ENCODE results near the gene HOXC13.

Gene HOXC13

DNA sequence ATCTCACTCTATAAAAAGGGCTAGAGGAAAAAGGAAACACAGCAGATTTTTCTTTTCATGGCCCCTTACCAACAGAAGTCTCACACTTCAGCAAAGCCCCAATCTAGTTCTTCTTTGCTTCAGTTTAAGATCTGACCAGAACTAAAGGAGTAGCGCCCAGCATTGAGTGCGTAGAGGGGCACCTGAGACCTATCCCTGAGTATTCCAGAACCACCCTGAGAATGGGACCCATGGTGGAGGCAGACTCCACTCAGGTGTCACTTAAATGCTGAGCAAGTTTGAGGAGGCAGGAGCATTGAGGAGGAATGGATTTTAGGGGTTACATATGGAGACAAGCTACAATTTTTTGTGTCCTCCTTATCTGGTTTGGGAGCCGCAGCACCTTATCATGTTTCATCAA is 32.5 kb downstream of the HOXC13 start:
- no peak for DNase-seq

DNA sequence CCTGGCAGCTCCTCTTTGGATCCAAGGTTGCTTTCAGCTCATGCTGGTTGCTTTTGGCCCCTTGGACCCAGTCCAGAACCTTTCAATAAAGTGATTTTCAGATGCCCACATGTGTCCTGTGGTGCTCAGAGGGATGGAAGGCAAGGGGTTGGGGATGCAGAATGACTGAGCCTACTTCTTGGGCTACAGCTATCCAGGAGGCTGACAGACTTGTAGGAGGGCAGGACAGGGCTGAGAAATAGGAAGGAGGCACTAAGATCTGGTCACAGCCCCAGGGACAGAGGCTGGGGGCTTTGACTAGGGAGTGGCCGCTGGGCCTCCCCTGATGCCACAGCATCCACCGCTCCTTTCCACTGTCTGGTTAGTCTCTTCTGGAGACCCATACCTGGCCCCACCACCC is 33.1 kb downstream of the HOXC13 start:
- no peak for DNase-seq

GRCh38 chr12:53972152-53972702 is 33.6 kb downstream of the HOXC13 start:
- DNase-seq, result no peak

DNA sequence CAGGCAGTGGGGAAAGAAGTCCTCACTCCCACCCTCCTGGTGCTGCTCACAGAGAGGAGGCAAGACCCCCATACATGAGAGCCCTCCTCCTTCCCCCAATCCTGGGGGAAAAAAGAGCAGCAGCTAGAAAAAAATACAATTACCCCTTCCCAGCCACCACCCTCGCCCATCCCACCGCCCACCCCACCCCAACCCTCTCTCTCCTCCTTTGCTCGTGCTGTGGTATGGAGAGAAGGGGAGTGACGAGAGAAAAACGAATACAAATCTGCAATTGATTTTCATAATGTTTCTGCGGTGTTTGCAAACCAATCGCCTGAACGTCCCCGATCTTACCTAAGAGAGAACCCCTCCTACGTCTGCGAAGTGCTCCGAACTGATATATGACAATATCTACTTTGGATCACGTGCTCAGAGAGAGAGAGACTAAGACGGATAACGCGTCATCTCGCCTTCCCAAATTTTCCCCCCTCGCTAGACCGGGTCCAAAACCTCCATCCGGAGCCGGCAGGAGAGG is 34.1 kb downstream of the HOXC13 start, which contains the start of gene HOXC11:
TSS of gene HOXC11 (plus strand) at position 405 of the 514 bp plus-strand sequence. CDS start 116 bp downstream, outside the sequence.
- DNase-seq, result no peak

DNA sequence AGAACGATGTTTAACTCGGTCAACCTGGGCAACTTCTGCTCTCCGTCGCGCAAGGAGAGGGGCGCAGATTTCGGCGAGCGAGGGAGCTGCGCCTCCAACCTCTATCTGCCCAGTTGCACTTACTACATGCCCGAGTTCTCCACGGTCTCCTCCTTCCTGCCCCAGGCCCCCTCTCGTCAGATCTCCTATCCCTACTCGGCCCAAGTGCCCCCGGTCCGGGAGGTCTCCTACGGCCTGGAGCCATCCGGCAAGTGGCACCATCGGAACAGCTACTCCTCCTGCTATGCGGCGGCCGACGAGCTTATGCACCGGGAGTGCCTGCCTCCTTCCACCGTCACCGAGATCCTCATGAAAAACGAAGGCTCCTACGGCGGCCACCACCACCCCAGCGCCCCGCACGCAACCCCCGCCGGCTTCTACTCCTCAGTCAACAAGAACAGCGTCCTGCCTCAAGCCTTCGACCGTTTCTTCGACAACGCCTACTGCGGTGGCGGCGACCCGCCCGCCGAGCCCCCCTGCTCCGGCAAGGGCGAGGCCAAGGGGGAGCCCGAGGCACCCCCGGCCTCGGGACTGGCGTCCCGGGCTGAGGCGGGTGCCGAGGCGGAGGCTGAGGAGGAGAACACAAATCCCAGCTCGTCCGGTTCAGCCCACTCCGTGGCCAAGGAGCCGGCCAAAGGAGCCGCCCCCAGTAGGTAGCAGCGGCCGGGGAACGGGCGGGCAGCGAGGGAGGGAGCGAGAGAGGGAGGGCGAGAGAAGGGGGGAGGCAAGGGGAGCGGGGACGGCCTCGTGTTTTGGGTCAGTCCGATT is 34.8 kb downstream of the HOXC13 start:
- DNase-seq, result no peak

DNA sequence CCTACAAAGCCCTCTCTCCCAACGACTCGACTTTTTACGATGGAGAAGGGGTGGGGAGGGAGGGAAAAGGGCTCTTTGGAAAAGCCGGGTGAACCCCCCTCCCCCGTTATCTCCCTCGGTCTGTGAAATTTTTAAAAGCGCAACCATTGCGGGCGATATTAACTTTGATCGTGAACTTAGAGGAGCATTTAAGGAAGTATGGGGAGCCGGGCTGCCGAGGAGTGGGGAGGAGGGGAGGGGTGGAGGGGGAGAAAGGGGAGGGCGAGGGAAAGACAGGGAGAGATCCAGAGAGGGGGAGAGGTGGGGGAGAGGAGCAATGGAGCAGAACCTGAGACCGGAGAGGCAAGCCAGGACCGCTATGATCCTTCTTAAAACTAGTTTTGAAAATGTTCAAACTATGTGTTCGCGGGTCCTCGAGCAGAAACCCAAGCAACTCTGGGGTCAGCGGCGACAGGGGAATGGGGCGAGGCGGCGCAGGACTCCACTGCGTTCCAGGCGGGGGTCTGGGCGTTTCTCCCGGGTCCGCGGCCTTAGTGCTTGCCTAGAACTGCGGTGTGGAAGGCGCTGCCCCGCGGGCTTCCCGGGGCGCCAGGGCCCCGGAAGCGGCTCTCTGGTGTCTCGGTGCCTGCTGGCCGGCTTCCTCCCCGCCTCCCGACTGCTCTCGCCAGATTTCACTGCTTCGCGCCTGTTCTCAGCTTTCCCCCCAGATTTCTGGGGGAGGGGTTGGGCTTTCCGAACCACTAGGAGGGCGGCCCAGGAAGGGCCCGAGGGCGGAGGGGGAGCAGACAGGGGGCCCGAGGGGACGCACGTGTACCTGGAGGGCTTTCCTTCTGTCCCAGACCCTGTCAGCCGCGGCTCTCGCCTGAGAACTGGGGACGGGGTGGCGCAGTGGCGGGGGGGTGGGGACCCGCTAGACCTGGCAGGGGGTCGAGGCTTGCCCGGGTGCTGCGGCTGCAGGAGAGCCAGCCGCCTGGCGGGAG is 35.7 kb downstream of the HOXC13 start, which contains the start of gene HOTAIR:
TSS of gene HOTAIR (minus strand) at position 871 of the 980 bp plus-strand sequence.
- DNase-seq, result no peak

DNA sequence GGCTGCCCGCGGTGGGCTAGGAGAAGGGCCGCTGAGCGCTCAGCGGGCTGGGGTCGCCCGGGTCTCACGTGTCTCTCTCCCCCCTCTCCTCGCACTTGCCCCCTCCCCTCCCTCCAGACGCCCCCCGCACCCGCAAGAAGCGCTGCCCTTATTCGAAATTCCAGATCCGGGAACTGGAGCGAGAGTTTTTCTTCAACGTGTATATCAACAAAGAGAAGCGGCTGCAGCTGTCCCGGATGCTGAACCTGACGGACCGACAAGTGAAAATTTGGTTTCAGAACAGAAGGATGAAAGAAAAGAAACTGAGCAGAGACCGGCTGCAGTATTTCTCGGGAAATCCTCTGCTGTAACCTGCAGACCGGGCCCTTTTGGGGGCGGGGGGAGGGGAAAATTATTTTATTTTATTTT is 36.4 kb downstream of the HOXC13 start:
- no peak for DNase-seq

- no peak for DNase-seq
Observed at GRCh38 chr12:53975479-53976152, 37.0 kb downstream of the HOXC13 start.

- DNase-seq, result no peak
Observed at GRCh38 chr12:53976172-53976822, 37.7 kb downstream of the HOXC13 start.

- no peak for DNase-seq
Observed at GRCh38 chr12:53976823-53977595, 38.4 kb downstream of the HOXC13 start.

GRCh38 chr12:53977596-53978445 is 39.2 kb downstream of the HOXC13 start:
- no peak for DNase-seq

DNA sequence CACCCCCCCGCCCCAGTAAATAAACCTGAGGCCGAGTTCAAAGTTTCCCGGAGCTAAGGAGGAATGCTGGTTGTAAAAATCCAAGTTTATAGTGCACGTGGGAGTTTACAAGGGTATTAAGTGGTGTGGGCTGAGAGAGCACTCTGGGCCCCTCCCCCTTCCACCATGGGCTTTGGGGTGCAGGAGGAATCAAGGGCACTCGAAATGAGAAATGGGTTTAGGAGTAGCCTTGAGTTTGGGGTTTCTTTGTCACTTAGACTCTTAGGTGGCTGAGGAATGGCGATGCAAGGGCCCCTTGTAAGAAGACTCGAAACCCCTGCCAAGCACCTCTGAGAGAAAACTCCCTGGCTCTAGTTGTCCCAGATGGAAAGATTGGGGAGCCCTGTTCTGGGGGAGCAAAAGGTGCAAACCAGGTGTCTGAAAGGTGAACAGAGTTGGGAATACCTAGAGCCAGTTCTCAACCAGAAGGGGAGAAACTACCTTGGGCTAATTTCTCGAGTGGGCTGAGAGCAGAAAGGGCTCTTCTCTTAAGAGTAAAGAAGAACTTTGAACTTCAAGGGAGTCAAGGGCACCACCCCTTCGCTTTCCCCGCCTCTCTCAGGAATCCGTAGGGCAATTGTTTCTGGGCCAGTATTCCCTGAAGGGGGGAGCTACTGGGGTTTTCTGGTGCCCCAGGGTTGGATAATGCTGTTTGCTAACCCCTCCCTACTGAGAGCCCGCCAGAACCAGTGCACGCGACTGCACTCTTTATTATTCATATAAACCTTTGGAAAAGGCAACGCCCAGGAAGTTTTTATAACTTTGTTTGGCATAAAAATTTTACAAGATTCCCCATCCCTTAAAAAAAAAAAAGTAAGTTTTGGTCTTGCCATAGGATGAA is 40.1 kb downstream of the HOXC13 start:
- no peak for DNase-seq

GRCh38 chr12:53980104-53980801 is 41.6 kb downstream of the HOXC13 start:
- no peak for DNase-seq

- DNase-seq, result no peak
Observed at GRCh38 chr12:53980802-53981496, 42.3 kb downstream of the HOXC13 start.

DNA sequence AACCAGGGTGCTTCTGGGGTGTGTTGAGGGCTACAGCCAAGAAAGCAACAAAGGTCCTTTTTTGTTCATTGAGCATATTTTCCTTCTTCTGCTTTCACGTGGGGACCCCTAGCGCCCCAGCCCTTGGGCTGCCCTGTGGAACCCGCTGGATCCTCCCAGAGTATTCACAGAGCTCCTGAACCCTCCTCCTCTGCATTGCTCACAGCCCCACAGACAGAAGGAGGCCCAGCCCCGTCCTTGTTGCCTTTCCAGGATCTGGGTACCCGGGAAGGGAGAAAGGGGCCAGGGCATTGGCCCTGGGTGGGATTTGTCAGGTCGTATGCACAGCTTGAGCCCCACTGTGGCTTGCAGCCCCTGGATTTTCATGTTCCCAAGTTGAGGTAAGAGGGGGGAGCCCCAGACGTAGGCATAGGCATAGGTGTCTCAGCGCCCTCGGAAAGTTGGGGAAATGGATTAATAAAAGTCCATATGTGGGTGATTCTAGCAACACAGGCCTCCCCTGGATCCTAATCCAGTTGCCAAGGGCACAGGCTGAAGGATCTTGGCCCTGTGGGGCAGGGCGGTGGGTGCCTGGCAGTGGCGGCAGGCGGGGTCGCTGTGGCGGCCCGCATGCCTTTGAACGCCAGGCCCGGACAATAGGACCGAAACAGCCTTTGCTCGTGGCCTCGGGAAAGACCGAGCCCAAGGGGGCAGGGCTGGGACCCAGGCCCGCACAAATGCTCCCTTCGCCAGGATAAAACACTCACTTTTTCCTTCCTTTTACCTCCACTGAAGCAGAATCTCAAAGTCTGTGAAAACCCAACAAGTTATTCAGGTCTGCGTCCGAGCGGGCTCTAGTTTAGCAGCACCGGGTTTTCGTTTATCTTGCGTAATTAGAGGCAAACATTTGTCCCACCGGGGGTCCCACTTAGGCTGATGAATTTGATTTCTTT is 43.3 kb downstream of the HOXC13 start:
- no peak for DNase-seq
